HepG2 (cell line): ENCODE results near the gene PCED1B. TPM values are rescaled to one million over a fixed set of nuclear protein-coding genes. Genes with fewer than 3 reads are reported as not detected.

Source experiments
- ATAC-seq: fragments of 200-7000 bp; cut with Tn5 transposase; 3 replicates; pipeline ENCODE4 v1.9.1; 2020; ENCODE audit warnings: mild to moderate bottlenecking, moderate library complexity
- BruUV-seq: library from RNA; stranded (reverse); fragments of 400-500 nt; replicated peaks from 2 replicates; lab custom pipeline; 2021; lab: Mats Ljungman, UMichigan
- CTCF ChIA-PET: fragments of 300-600 bp; formaldehyde crosslinking; extraction: SDS; loops from one replicate; lab custom pipeline; 2021; ENCODE audit warnings: low total read pairs, inconsistent platforms, low intra/inter-chr PET ratio; lab: Yijun Ruan, JAX
- POLR2A ChIA-PET: fragments of 350-600 bp; sonication (Branson Sonifier 250); formaldehyde crosslinking; loops from one replicate; lab custom pipeline; 2020; ENCODE audit warnings: antibody characterized with exemption, inconsistent platforms; lab: Yijun Ruan, JAX
- DNase-seq: peaks from one replicate; pipeline ENCODE4 v3.0.0-alpha.2; 2015; ENCODE audit warnings: low spot score
- FAIRE-seq: peaks from 3 replicates; lab custom pipeline; 2011; peaks lifted over from hg19 to GRCh38; lab: Jason Lieb, UNC
- H2AFZ ChIP-seq: one replicate; pipeline ENCODE4 v1.6.1; 2011; ENCODE audit warnings: low read length, inconsistent platforms
- H3K27ac ChIP-seq: fragments of 300-600 bp; 3 replicates; pipeline ENCODE4 v1.8.0; 2011; ENCODE audit warnings: mixed run types, mild to moderate bottlenecking, mixed read lengths, low read length, inconsistent platforms; ENCODE audit not compliant: insufficient read depth; ENCODE audit errors: extremely low read length
- H3K27me3 ChIP-seq, 2 experiments: fragments of 200-600 bp in 1 of 2; 2 replicates in 1 of 2; 3 replicates in 1 of 2; pipeline versions ENCODE4 v1.6.0 to v1.8.0; 2011; ENCODE audit warnings: low read length in 2 of 2, mild to moderate bottlenecking in 2 of 2, moderate library complexity in 2 of 2, inconsistent platforms in 1 of 2; ENCODE audit not compliant: insufficient read depth in 2 of 2, control insufficient read depth in 1 of 2
- H3K36me3 ChIP-seq, 2 experiments: fragments of 200-600 bp in 1 of 2; replicated peaks in 1 of 2; 2 replicates in 1 of 2; 3 replicates in 1 of 2; pipeline versions ENCODE4 v1.5.1 to v1.8.0; 2011; ENCODE audit warnings: low read length in 2 of 2, inconsistent platforms in 1 of 2; ENCODE audit not compliant: insufficient read depth in 2 of 2, control insufficient read depth in 1 of 2
- H3K4me1 ChIP-seq: 2 replicates; pipeline ENCODE4 v1.5.1; 2012; ENCODE audit warnings: low read length, inconsistent platforms; ENCODE audit not compliant: insufficient read depth
- H3K4me2 ChIP-seq: 2 replicates; pipeline ENCODE4 v1.6.0; 2011; ENCODE audit warnings: low read depth, low read length, inconsistent platforms
- H3K4me3 ChIP-seq, 3 experiments: fragments of 200-600 bp in 1 of 3; sonication (generic), shearing (Covaris generic) in 1 of 3; replicated peaks in 1 of 3; 2 replicates each; pipeline ENCODE4 v1.5.1; 2011 to 2016; ENCODE audit warnings: low read length in 3 of 3, inconsistent platforms in 2 of 3, low read depth in 2 of 3, mild to moderate bottlenecking in 2 of 3, control low read depth in 1 of 3, mixed read lengths in 1 of 3; ENCODE audit not compliant: insufficient read depth in 1 of 3
- H3K79me2 ChIP-seq: one replicate; pipeline ENCODE4 v1.6.1; 2011; ENCODE audit warnings: low read length, inconsistent platforms; ENCODE audit not compliant: insufficient read depth
- H3K9ac ChIP-seq: 2 replicates; pipeline ENCODE4 v1.6.0; 2011; ENCODE audit warnings: mild to moderate bottlenecking, low read depth, low read length, inconsistent platforms; ENCODE audit not compliant: insufficient read depth
- H3K9me3 ChIP-seq: 2 replicates; pipeline ENCODE4 v1.5.1; 2012; ENCODE audit warnings: mild to moderate bottlenecking, low read length
- H4K20me1 ChIP-seq: 2 replicates; pipeline ENCODE4 v1.6.0; 2011; ENCODE audit warnings: inconsistent platforms, mild to moderate bottlenecking, low read length, moderate library complexity; ENCODE audit not compliant: insufficient read depth
- ADNP ChIP-seq: sonication (generic); formaldehyde crosslinking; IDR thresholded peaks from 2 replicates; pipeline ENCODE4 v1.4.0; 2020; ENCODE audit warnings: missing genetic modification reagents
- ARNTL ChIP-seq: sonication (generic); formaldehyde crosslinking; IDR thresholded peaks from 2 replicates; pipeline ENCODE4 v1.4.0; 2020; ENCODE audit warnings: mild to moderate bottlenecking, missing genetic modification reagents
- JUND ChIP-seq: sonication (generic); formaldehyde crosslinking; IDR thresholded peaks from 2 replicates; pipeline ENCODE4 v1.8.0; 2022; ENCODE audit warnings: mild to moderate bottlenecking, missing genetic modification reagents
- MBNL3 ChIP-seq: fragments of 250-450 bp; sonication (Bioruptor Pico); conservative IDR thresholded peaks from 2 replicates; pipeline ENCODE4 v1.8.0; 2022; ENCODE audit warnings: mild to moderate bottlenecking, inconsistent platforms
- MTA1 ChIP-seq: sonication (generic); formaldehyde crosslinking; IDR thresholded peaks from 2 replicates; pipeline ENCODE4 v1.4.0; 2020; ENCODE audit warnings: missing genetic modification reagents, mild to moderate bottlenecking, borderline replicate concordance
- RELA ChIP-seq: sonication (generic); formaldehyde crosslinking; IDR thresholded peaks from 2 replicates; pipeline ENCODE4 v1.4.0; 2020; ENCODE audit warnings: missing genetic modification reagents
- ZNF232 ChIP-seq: sonication (generic); formaldehyde crosslinking; IDR thresholded peaks from 2 replicates; pipeline ENCODE4 v1.4.0; 2020; ENCODE audit warnings: missing genetic modification reagents, borderline replicate concordance
- ZNF44 ChIP-seq: sonication (generic); formaldehyde crosslinking; IDR thresholded peaks from 2 replicates; pipeline ENCODE4 v1.5.1; 2020; ENCODE audit warnings: mild to moderate bottlenecking, missing genetic modification reagents
- ZNF619 ChIP-seq: sonication (generic); formaldehyde crosslinking; IDR thresholded peaks from 2 replicates; pipeline ENCODE4 v1.4.0; 2020; ENCODE audit warnings: mild to moderate bottlenecking, missing genetic modification reagents
- ZNF784 ChIP-seq: sonication (generic); formaldehyde crosslinking; IDR thresholded peaks from 2 replicates; pipeline ENCODE4 v1.5.1; 2020; ENCODE audit warnings: missing genetic modification reagents, mild to moderate bottlenecking, borderline replicate concordance
- ZZZ3 ChIP-seq: sonication (generic); formaldehyde crosslinking; IDR thresholded peaks from 2 replicates; pipeline ENCODE4 v1.4.0; 2020; ENCODE audit warnings: missing genetic modification reagents, mild to moderate bottlenecking, borderline replicate concordance
- WGBS: methylation state at CpG from one replicate; pipeline ENCODE4 v1.1.6; 2017; ENCODE audit warnings: low lambda C conversion rate; 5-methylcytosine and 5-hydroxymethylcytosine counted together
- in situ Hi-C: cut with HindIII; loops from 2 replicates; pipeline ENCODE4 v1.10.0; 2017; ENCODE audit warnings: low pct_unique_long_range_greater_than_20kb; ENCODE audit not compliant: extremely low pct_ligation_motif_present
- intact Hi-C: fragments of 100-400 bp; cut with micrococcal nuclease; formaldehyde crosslinking; loops from one replicate; pipeline ENCODE4 v1.10.0; 2022; ENCODE audit not compliant: unreplicated experiment
- polyA plus RNA-seq, 8 experiments: library from polyadenylated mRNA; depleted of rRNA in 3 of 8; stranded (reverse) in 7 of 8; unstranded in 1 of 8; fragments of >200 nt; fragmentation: Illumina TruSeq in 4 of 8; extraction: Trizol in 4 of 8; gene quantifications; 2 replicates each; pipeline versions ENCODE4 v1.2.1 to v1.2.3, GENCODE V29; 2011 to 2016; ENCODE audit warnings: low read depth in 4 of 8, missing spikeins in 1 of 8, mixed read lengths in 1 of 8; ENCODE audit not compliant: insufficient read depth in 1 of 8
- total RNA-seq, 5 experiments: library from RNA; depleted of rRNA; stranded (reverse); fragments of >200 nt; fragmentation: Illumina TruSeq; extraction: Trizol; gene quantifications; 2 replicates each; pipeline ENCODE4 v1.2.3, GENCODE V29; 2016; ENCODE audit warnings: low read depth in 1 of 5
- TF ChIP-seq, protein P1 (sequence below): sonication (generic); formaldehyde crosslinking; IDR thresholded peaks from 2 replicates; pipeline ENCODE4; 2020; ENCODE audit warnings: missing genetic modification reagents, mild to moderate bottlenecking, borderline replicate concordance
- TF ChIP-seq, protein P2 (sequence below): sonication (generic); formaldehyde crosslinking; IDR thresholded peaks from 2 replicates; pipeline ENCODE4 v1.9.0; 2022; ENCODE audit warnings: low read depth, missing genetic modification reagents

PCED1B gene
- total and polyA plus RNA-seq, 2 of the 13 experiments (the other 11 are each of a cell fraction or from before 2014, with no cell fraction given): 0.11 to 0.37 TPM

DNA sequence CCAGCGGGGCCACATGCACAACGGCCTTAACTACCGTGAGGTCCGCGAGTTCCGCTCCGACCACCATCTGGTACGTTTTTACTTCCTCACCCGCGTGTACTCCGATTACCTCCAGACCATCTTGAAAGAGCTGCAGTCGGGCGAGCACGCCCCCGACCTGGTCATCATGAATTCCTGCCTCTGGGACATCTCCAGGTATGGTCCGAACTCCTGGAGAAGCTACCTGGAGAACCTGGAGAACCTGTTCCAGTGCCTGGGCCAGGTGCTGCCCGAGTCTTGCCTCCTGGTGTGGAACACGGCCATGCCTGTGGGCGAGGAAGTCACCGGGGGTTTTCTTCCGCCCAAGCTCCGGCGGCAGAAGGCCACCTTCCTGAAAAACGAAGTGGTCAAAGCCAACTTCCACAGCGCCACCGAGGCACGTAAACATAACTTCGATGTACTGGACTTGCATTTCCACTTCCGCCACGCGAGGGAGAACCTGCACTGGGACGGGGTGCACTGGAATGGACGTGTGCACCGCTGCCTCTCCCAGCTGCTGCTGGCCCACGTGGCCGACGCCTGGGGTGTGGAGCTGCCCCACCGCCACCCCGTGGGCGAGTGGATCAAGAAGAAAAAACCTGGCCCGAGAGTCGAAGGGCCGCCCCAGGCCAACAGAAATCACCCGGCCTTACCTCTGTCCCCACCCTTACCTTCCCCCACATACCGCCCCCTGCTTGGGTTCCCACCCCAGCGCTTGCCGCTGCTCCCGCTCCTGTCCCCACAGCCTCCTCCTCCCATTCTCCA lies 156.0 kb downstream of the PCED1B start:
- H3K4me2 ChIP-seq: no peak overlapping the region
- BruUV-seq: no TSS peak
- H3K79me2 ChIP-seq: no peaks in the 10 kb centered on the region
- no peak overlapping the region for H3K27ac ChIP-seq
- no peaks in the 10 kb centered on the region for H3K4me1 ChIP-seq
- H4K20me1 ChIP-seq: no peaks in the 10 kb centered on the region
- in situ Hi-C loops (no loop called here), intact Hi-C loops (no loop called here)
- no peaks in the 10 kb centered on the region for H3K9me3 ChIP-seq
- WGBS: 93% methylated on average over 40 of the region's 48 CpGs
- ATAC-seq: no peak
- TF ChIP-seq, protein P1, sequence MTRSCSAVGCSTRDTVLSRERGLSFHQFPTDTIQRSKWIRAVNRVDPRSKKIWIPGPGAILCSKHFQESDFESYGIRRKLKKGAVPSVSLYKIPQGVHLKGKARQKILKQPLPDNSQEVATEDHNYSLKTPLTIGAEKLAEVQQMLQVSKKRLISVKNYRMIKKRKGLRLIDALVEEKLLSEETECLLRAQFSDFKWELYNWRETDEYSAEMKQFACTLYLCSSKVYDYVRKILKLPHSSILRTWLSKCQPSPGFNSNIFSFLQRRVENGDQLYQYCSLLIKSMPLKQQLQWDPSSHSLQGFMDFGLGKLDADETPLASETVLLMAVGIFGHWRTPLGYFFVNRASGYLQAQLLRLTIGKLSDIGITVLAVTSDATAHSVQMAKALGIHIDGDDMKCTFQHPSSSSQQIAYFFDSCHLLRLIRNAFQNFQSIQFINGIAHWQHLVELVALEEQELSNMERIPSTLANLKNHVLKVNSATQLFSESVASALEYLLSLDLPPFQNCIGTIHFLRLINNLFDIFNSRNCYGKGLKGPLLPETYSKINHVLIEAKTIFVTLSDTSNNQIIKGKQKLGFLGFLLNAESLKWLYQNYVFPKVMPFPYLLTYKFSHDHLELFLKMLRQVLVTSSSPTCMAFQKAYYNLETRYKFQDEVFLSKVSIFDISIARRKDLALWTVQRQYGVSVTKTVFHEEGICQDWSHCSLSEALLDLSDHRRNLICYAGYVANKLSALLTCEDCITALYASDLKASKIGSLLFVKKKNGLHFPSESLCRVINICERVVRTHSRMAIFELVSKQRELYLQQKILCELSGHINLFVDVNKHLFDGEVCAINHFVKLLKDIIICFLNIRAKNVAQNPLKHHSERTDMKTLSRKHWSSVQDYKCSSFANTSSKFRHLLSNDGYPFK (CRISPR knock-in tag): no peak
- TF ChIP-seq MTA1 (CRISPR knock-in tag): no peak
- TF ChIP-seq ZNF44 (CRISPR knock-in tag): no peak
- no peak for TF ChIP-seq JUND
- TF ChIP-seq RELA (CRISPR knock-in tag): no peak
- no peak for TF ChIP-seq ZNF232 (CRISPR knock-in tag)
- TF ChIP-seq, protein P2, sequence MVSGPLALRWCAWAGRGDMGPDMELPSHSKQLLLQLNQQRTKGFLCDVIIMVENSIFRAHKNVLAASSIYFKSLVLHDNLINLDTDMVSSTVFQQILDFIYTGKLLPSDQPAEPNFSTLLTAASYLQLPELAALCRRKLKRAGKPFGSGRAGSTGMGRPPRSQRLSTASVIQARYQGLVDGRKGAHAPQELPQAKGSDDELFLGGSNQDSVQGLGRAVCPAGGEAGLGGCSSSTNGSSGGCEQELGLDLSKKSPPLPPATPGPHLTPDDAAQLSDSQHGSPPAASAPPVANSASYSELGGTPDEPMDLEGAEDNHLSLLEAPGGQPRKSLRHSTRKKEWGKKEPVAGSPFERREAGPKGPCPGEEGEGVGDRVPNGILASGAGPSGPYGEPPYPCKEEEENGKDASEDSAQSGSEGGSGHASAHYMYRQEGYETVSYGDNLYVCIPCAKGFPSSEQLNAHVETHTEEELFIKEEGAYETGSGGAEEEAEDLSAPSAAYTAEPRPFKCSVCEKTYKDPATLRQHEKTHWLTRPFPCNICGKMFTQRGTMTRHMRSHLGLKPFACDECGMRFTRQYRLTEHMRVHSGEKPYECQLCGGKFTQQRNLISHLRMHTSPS (CRISPR knock-in tag): no peak
- TF ChIP-seq ZNF784 (CRISPR knock-in tag): no peak
- TF ChIP-seq ZZZ3 (CRISPR knock-in tag): no peak
- no peak for TF ChIP-seq ARNTL (CRISPR knock-in tag)
- TF ChIP-seq ZNF619 (CRISPR knock-in tag): no peak
- TF ChIP-seq MBNL3: no peak
- TF ChIP-seq ADNP (CRISPR knock-in tag): no peak
- no peak overlapping the region for H3K4me3 ChIP-seq
- no peak for DNase-seq
- ChIA-PET CTCF (no interaction called here), POLR2A (no interaction called here)
- peaks cover 0 to under 1% of the 10 kb centered on the region in 2 experiments; a peak in 1 of 5 replicates for H3K27me3 ChIP-seq
- H2AFZ ChIP-seq: no peak overlapping the region
- FAIRE-seq: no peak
- no peak overlapping the region for H3K9ac ChIP-seq
- H3K36me3 ChIP-seq: no peaks in the 10 kb centered on the region
